ENCODE data around the gene FSTL4. TPM values are rescaled to one million over a fixed set of nuclear protein-coding genes. Genes with fewer than 3 reads are reported as not detected.

FSTL4 gene
- total and polyA plus RNA-seq, 12 donors, result 0.01 to 0.42 (median 0.38) TPM; not detected in 6

DNA sequence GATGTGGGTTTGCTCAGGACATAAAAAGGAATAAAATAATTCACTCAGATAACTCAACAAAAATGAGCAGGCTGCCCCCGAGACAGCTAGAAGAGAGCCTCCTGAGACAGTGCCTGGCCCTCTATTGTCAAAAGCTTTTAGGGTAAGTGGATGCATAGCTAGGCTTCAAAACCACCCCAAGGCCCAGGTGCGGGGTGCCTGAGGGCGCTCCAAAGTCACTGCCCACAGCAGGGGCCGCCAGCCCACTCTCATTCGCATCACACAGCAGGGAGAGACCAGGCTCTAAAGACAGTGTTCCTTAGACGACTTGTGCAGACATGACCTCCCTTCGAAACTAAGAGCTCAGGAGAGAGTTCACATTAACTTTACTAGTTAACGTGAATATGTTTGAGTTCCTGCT is 271.5 kb downstream of the FSTL4 start:
- Histone ChIP-seq H3K4me3 (no peak overlapping the region), H3K4me1 (no peaks in the 10 kb centered on the region), H3K27me3 (no peaks in the 10 kb centered on the region), H3K9me3 (no peaks in the 10 kb centered on the region), H3K27ac (no peak overlapping the region), H3K36me3 (no peaks in the 10 kb centered on the region)
- TF ChIP-seq, protein P1, sequence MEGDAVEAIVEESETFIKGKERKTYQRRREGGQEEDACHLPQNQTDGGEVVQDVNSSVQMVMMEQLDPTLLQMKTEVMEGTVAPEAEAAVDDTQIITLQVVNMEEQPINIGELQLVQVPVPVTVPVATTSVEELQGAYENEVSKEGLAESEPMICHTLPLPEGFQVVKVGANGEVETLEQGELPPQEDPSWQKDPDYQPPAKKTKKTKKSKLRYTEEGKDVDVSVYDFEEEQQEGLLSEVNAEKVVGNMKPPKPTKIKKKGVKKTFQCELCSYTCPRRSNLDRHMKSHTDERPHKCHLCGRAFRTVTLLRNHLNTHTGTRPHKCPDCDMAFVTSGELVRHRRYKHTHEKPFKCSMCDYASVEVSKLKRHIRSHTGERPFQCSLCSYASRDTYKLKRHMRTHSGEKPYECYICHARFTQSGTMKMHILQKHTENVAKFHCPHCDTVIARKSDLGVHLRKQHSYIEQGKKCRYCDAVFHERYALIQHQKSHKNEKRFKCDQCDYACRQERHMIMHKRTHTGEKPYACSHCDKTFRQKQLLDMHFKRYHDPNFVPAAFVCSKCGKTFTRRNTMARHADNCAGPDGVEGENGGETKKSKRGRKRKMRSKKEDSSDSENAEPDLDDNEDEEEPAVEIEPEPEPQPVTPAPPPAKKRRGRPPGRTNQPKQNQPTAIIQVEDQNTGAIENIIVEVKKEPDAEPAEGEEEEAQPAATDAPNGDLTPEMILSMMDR (IDR thresholded peaks at IDR 0.05), result no peak
- no peak for ATAC-seq
- intact Hi-C loops (cut with DNase I), result no loop called here
- WGBS, 2 donors, result 86 to 88% methylated on average over 8 of the region's 8 CpGs
- DNase-seq, result no peak

DNA sequence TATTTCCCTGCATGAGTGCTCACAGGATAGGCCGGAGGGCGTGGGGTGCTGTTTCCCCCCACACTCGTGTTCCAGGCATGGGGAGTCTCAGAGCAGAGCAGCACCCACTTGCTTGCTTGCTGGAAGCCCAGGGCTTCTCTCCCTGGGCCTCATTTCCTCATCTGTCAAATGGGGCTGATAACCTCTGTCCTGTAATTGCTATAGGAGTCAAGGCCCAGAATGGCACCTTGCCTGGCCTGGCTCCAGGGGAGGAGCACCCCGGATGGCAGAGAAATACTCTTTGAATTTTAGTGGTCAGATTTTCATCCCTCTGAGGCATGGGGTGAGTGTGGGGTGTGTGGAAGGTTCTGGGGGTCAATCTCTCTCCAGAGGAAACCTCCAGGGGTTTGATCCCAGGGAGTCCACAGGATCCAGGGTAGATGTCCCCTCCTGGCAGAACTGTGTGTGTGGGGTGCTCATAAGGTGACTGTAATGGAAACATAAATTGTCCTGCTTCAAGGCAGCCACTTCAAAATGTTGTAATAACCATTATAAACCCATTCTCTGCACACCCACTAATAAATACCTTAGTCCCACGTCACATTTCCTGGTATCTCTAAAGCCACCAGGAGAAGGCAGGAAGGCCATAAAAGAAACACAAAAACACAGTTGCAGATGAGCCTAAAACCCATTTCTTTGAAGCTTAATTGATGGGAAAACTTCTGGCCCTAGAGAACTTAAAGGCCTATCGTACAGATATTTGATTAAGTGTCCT is 272.2 kb downstream of the FSTL4 start:
- no peak overlapping the region for H3K27ac ChIP-seq
- TF ChIP-seq, protein P1 (IDR thresholded peaks at IDR 0.05), result no peak
- no peaks in the 10 kb centered on the region for H3K9me3 ChIP-seq
- peaks cover 0 to 3% (median 0%) of the 10 kb centered on the region in 7 donors for H3K27me3 ChIP-seq
- ATAC-seq (no peak), DNase-seq (no peak)
- intact Hi-C loops (cut with DNase I), result no loop called here
- WGBS, 2 donors, result 82% methylated on average over 6 of the region's 6 CpGs
- no peaks in the 10 kb centered on the region for H3K4me1 ChIP-seq
- no peaks in the 10 kb centered on the region for H3K36me3 ChIP-seq
- no peak overlapping the region for H3K4me3 ChIP-seq

DNA sequence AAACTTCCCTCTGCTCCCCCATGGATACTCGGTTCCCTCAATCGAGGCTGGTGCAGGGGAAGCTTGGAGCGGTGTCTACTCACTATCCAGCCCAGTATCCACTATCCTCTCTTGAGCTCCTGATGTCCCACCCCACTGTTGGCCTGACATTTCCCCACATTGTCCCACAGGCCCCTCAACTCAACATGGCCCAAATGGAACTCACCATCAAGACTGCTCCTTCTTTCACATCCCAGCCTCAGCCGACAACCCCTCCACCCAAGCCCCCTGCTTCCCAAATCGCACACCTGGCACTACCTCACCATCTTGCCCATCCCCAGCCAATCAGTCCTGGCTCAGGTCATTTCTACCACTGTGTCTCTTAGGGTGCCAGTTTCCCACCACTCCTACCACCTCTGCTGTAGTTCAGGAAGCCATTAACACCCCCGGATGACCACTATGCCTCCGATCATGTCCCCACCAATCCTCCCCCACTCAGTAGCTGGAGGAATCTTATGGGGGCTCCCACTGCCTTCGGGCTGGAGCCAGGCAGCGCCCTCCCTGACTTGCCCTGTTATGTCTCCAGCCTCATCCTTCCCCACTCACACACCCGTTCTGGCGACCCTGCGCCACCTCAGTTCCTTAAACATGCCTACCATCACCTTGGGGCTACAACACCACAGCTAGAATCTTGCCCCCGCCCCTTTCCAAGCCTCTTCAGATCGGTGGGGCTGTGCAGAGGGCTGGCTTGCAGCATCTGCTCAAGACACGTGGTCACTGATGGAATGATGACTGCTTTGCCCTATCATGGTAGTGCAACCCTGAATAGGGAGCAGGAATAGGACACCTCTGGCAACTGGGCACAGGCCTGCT is 273.6 kb downstream of the FSTL4 start:
- Histone ChIP-seq H3K27me3 (peaks cover 0 to 5% (median 0%) of the 10 kb centered on the region in 7 donors), H3K36me3 (no peaks in the 10 kb centered on the region), H3K27ac (no peak overlapping the region), H3K4me1 (no peaks in the 10 kb centered on the region), H3K9me3 (no peaks in the 10 kb centered on the region), H3K4me3 (no peak overlapping the region)
- intact Hi-C loops (cut with DNase I), result no loop called here
- ATAC-seq (no peak), DNase-seq (no peak)
- TF ChIP-seq, protein P1 (IDR thresholded peaks at IDR 0.05), result no peak
- WGBS, 2 donors, result 89 to 90% methylated on average over 15 of the region's 15 CpGs

- Histone ChIP-seq H3K9me3 (no peaks in the 10 kb centered on the region), H3K36me3 (no peaks in the 10 kb centered on the region), H3K27me3 (peaks cover 0 to 8% (median 3%) of the 10 kb centered on the region in 7 donors), H3K4me1 (no peaks in the 10 kb centered on the region), H3K27ac (no peak overlapping the region), H3K4me3 (no peak overlapping the region)
- no peak for ATAC-seq
- TF ChIP-seq, protein P1 (IDR thresholded peaks at IDR 0.05), result no peak
- WGBS, 2 donors, result 86 to 88% methylated on average over 9 of the region's 9 CpGs
- no peak for DNase-seq
- intact Hi-C loops (cut with DNase I), result no loop called here
These were observed 274.4 kb downstream of the FSTL4 start for GRCh38 chr5:133337795-133338445.

All from heart right ventricle (tissue), 16 donors.